CD4-positive, alpha-beta T cell treated with Interferon gamma for 1 hour (primary cell): ENCODE data around the gene RALGPS1.

Source experiments
- DNase-seq: peaks from one replicate; pipeline ENCODE4 v3.0.0-alpha.2; 2020

Gene RALGPS1, protein sequence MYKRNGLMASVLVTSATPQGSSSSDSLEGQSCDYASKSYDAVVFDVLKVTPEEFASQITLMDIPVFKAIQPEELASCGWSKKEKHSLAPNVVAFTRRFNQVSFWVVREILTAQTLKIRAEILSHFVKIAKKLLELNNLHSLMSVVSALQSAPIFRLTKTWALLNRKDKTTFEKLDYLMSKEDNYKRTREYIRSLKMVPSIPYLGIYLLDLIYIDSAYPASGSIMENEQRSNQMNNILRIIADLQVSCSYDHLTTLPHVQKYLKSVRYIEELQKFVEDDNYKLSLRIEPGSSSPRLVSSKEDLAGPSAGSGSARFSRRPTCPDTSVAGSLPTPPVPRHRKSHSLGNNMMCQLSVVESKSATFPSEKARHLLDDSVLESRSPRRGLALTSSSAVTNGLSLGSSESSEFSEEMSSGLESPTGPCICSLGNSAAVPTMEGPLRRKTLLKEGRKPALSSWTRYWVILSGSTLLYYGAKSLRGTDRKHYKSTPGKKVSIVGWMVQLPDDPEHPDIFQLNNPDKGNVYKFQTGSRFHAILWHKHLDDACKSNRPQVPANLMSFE

DNA sequence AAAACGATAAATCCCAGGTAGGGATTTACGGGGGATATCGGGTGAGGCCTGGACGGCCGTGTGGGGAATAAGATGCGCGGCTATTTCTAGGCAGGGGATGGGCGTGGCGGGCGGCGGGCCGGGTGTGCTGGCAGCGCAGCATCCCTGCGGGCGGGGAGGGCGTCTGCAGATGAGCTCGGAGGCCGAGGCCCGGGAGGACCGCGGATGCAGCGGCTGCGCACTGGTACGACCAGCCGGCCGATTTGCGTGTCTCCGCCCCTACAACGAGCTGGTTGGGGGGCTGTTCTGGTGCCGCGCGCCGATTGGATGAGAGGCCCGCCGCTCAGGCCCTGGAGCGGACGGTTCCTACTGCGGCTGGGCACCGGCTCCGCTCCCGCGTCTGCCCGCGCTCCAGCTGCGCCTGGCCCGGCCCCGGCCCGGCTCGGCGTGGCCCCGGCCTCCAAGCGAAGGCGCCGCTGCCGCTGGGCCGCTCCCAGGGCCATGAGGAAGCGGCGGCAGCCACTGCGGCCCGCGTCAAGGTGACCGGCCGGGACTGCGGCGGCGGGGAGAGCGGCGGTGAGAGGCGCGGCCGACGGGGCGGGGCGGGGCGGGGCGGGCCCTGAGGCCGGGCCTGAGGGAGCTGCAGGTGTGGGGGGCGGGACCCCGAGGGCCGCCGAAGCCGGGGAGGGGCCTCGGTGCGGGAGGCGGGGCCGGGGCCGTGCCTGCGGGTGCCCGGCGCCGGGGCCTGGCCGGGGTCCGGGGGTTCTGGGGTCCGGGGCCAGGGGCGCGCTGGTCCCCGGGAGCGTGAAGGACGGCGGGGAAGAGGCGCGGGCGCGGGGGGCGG, at the start of gene RALGPS1:
Gene RALGPS1, plus strand, starts transcription at position 325 of the 823 bp plus-strand sequence. CDS start 47,508 bp downstream, outside the sequence.
- peak; percentile 93 for DNase-seq

- DNase-seq = no peak
Observed at GRCh38 chr9:126869368-126869767, 45.2 kb upstream of the RALGPS1 start.

DNA sequence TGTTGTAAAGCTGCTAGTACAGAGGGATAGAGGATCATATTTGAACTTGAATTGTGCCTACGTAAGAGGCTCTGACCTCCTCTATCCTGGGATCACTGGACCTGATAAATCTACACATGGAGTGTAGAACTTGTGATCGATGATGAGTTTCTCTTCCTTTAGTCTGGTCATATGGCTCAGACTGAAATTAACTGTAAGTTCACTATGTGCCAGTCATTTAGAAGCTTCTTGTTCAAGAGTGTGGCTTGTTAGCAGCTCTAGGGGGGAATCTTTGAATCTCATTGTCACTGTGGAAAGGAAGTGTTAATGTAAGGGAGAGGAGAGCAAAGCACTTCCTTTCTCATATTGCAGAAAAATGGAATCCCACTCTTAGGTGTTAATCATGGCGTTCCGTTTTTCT, 42.1 kb upstream of the RALGPS1 start:
- no peak for DNase-seq

GRCh38 chr9:126874546-126875314, 39.9 kb upstream of the RALGPS1 start:
- DNase-seq = no peak

GRCh38 chr9:126875756-126876510, 38.6 kb upstream of the RALGPS1 start:
- DNase-seq = no peak

DNA sequence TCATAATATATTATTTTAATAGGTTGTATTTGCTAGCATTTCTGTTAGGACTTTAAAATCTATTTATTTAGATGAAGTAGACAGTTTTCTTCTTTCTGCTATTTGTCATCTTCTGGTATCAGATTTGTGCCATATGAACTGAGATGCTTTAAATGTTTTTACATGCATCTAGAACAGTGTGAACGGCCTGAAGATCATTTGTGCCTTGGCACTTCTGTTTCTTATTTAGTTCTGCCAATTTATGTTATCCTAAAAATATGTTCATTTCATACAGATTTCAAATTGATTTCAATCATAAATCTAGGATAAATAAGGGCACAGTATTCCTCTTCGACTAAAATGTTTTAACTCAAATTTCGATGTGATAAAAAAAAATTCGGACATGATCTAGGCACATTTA, 38.1 kb upstream of the RALGPS1 start:
- no peak for DNase-seq

- DNase-seq = no peak
Observed at GRCh38 chr9:126877418-126877817, 37.2 kb upstream of the RALGPS1 start.

DNA sequence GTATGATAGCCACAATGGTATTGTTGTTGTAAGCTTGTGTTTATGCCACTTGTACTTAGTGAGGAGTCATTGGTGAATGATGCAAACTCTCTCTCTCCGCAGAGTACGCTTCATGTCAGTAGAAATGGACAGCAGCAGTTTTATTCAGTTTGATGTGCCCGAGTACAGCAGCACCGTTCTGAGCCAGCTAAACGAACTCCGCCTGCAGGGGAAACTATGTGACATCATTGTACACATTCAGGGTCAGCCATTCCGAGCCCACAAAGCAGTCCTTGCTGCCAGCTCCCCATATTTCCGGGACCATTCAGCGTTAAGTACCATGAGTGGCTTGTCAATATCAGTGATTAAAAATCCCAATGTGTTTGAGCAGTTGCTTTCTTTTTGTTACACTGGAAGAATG, 35.3 kb upstream of the RALGPS1 start:
- DNase-seq = no peak

- no peak for DNase-seq
Observed at GRCh38 chr9:126880226-126880946, 34.2 kb upstream of the RALGPS1 start.

GRCh38 chr9:126880947-126881332, 33.6 kb upstream of the RALGPS1 start:
- no peak for DNase-seq

- no peak for DNase-seq
Observed at GRCh38 chr9:126882746-126883145, 31.8 kb upstream of the RALGPS1 start.

GRCh38 chr9:126883636-126884035, 30.9 kb upstream of the RALGPS1 start:
- DNase-seq = no peak

DNA sequence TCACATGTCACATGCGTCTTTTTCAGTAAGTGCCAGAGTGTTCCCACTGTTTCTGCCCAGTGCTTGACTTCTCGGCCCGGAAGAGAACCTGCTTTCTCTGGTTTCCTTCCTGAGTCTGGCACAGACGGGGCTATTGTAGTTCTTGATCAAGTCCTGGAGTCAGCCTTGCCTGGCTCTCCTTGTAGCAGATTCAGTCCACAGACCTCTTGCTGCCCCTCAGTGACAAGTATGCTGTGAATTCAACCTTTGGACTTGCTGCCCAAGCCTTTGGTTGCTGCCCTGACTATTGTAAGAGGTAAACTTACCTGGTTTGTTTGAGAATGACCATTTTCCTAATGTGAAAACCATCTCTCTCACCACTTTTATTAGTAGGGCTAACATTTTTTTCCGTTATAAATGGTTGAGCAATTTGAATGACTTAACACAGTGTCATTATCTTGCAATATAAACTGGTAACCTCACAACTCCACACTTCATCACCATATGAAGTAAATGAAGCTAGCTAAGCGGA, 29.4 kb upstream of the RALGPS1 start:
- DNase-seq = no peak

DNA sequence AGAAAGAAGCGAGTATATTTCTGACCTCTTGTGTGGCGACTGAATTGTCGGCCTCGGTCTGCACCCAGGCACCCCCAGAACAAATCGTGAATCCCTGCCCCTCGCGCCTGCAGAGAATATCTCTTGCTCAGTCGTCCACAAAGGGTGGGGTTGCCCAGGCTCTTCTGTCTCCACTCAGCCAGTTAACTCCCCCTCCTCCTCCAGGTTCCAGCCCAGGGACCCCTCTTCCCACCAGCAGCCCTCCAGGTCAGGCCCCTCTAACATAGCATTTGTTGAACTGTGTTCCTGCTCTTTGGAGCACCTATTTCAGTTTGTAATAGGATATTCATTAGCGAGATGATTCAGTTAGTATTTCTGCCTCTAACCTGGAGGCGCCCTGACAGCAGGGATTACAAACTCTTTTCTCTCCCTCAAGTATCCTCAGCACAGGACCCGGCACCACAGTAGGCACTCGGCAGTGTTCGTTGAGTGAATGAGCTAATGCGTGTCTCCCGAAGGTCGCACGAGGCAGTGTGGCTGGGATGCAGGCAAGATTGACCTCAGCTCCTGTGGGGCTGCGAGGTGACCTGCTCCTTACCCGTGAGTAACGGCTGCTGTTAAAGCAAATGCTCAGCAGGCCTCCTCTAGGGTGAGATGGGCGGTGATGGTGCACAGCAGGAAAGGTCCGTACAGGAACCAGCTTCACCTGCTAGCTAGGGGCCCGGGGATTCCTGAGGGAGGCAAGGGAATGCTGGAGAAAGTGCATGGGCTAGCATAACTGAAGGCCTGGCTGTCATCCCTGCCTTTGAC, 28.4 kb upstream of the RALGPS1 start:
- no peak for DNase-seq

DNA sequence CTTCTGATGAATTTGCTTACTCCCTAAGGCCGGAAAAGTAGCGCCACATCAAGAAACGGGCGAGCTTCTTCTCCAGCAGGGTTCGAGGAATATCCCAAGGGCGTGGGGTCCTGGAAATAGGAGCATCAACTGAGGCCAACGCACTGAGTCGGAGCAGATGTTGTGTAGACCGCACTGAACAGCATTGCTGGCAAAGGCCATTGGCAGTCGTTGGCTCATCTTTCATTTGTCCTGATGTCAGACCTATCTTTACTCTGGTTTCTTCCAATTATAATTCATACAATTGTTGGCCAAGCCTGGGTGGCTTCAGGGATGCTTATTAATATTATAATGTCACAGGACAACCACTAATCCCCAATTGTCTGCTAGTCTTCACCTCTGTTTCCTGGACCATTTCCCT, 27.7 kb upstream of the RALGPS1 start:
- no peak for DNase-seq

GRCh38 chr9:126891676-126892075, 22.9 kb upstream of the RALGPS1 start:
- no peak for DNase-seq

DNA sequence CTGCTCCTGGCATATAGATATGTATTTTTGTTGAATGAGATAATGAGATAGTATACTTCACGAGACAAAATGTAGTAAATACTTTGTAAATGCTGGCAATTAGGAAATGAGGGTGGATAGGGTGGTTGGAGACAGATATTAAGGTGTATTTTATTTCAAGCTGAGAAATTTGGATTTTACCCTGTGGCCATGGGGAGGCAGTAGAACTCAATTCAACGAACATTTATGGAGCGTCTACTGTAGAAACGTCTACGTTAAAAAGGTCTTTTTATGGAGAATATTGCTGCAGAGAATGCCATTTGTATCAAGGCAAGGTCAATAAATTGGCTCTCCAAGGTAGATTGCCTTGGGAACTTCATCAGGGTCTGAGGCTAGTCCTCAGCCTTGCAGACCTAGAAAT, 21.5 kb upstream of the RALGPS1 start:
- no peak for DNase-seq

DNA sequence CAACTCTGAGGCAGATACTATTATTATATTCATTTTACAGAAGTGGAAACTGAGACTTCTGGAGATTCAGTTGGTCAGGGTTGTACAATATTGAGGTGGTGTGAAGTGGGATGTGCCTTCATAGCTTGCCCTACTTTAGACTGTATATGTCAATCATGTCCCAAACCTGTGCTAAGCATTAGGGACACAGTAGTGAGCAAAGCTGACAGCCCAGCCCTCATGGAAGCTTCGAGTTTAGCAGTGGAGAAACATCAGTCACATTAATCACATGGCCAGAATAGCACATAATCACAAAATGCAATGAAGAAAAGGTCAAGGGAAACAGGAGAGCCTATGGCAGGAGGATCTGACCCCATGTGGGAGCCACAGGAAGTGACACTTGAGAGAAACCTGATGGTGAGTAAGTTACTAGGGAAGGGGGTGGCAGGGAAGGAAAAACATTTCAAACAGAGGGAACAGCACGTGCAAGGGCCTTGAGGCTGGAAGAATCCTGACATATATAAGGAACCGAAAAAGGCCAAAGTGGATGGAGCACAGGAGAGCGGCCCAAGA, 20.5 kb upstream of the RALGPS1 start:
- DNase-seq = no peak

GRCh38 chr9:126902210-126902609, 12.4 kb upstream of the RALGPS1 start:
- DNase-seq = no peak

DNA sequence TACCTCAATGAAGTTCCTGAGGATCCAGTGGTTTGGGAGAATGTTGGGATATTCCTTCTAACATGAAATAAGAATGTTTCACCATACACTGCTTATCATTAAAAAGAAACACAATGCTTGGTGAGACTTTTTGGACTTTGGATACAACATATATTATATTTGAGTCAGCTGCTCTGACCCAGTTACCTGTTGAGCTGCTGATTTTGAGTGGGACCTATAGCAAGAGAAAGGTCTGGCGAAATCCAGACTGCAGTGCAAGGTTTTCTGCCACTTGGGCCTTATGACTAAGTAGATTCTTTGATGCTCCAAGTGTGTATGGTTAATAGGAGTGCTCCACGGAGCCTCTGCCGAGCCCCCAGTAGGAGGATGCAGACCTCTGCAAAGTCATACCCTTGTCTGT, 10.0 kb upstream of the RALGPS1 start:
- no peak for DNase-seq
